Natural killer cell (primary cell): ENCODE data around the gene HPF1. TPM values are rescaled to one million over a fixed set of nuclear protein-coding genes. Genes with fewer than 3 reads are reported as not detected.
"Not testable (repeated sequence)": the region's sequence is repeated elsewhere in the genome, so short reads cannot be mapped to it uniquely, and the experiment has no call there.

ENCODE experiments used
- ATAC-seq, 3 donors: fragments of 150-1000 bp in 2 of 3; fragments of 200-7000 bp in 1 of 3; cut with Tn5 transposase; 1 replicate in 1 of 3; 2 replicates in 2 of 3; pipeline ENCODE4 v1.10.0; 2021; ENCODE audit warnings: mild to moderate bottlenecking in 2 of 3, moderate library complexity in 2 of 3
- DNase-seq, 2 donors: peaks; one replicate each; pipeline versions ENCODE4 v3.0.0 to v3.0.0-alpha.2; 2013 to 2021; ENCODE audit warnings: mixed read lengths in 1 of 2
- H3K27ac ChIP-seq: one replicate; pipeline ENCODE4 v1.5.1; 2013; ENCODE audit warnings: mild to moderate bottlenecking, low read length
- H3K27me3 ChIP-seq: one replicate; pipeline ENCODE4 v1.6.1; 2013; ENCODE audit warnings: low read length; ENCODE audit not compliant: control insufficient read depth, insufficient read depth
- H3K36me3 ChIP-seq: one replicate; pipeline ENCODE4 v1.6.1; 2013; ENCODE audit warnings: low read length; ENCODE audit not compliant: control insufficient read depth, insufficient read depth
- H3K4me1 ChIP-seq: one replicate; pipeline ENCODE4 v1.6.1; 2013; ENCODE audit warnings: low read length; ENCODE audit not compliant: control insufficient read depth, insufficient read depth
- H3K4me3 ChIP-seq: one replicate; pipeline ENCODE4 v1.5.1; 2013; ENCODE audit warnings: low read length
- H3K9me3 ChIP-seq: one replicate; pipeline ENCODE4 v1.6.1; 2013; ENCODE audit warnings: low read length; ENCODE audit not compliant: control insufficient read depth, insufficient read depth
- H3K27ac Mint-ChIP-seq, 2 donors: one replicate each; pipeline ENCODE4 v1.8.0; 2022; ENCODE audit warnings: mild to moderate bottlenecking in 2 of 2, mixed read lengths in 2 of 2, moderate library complexity in 1 of 2
- H3K27me3 Mint-ChIP-seq, 2 donors: one replicate each; pipeline ENCODE4 v1.8.0; 2022; ENCODE audit warnings: low read depth in 2 of 2, mixed read lengths in 2 of 2
- H3K36me3 Mint-ChIP-seq: one replicate; pipeline ENCODE4 v1.8.0; 2022; ENCODE audit warnings: mixed read lengths
- H3K4me1 Mint-ChIP-seq, 2 donors: one replicate each; pipeline ENCODE4 v1.8.0; 2022; ENCODE audit warnings: mixed read lengths in 2 of 2
- H3K4me3 Mint-ChIP-seq: one replicate; pipeline ENCODE4 v1.8.0; 2022; ENCODE audit warnings: mild to moderate bottlenecking, moderate library complexity, mixed read lengths
- H3K9me3 Mint-ChIP-seq, 2 donors: one replicate each; pipeline ENCODE4 v1.8.0; 2022; ENCODE audit warnings: mixed read lengths in 2 of 2
- CTCF ChIP-seq: fragments of 200-600 bp; IDR thresholded peaks from one replicate; pipeline ENCODE4 v1.8.0; 2022; ENCODE audit warnings: antibody characterized with exemption
- WGBS: methylation state at CpG from one replicate; pipeline ENCODE4 v1.1.7; 2013; ENCODE audit warnings: missing lambda C conversion rate; ENCODE audit not compliant: insufficient coverage; 5-methylcytosine and 5-hydroxymethylcytosine counted together
- intact Hi-C: fragments of 100-400 bp; cut with micrococcal nuclease; formaldehyde crosslinking; loops from one replicate; pipeline ENCODE4 v1.14.2; 2022
- total RNA-seq, 4 donors: library from RNA; stranded (reverse); fragments of 120-200 nt in 1 of 4; gene quantifications; one replicate each; pipeline versions ENCODE4 v1.2.3 to v1.2.4, GENCODE V29; 2013 to 2022

HPF1 gene
- 10 to 100 TPM; 12.9 to 16.1 (median 14.6) TPM for total RNA-seq
- 19.5 TPM for total RNA-seq (2013)

GRCh38 chr4:169757575-169758184, at the start of gene HPF1:
Gene HPF1, minus strand, starts transcription at chr4:169757944. Its CDS starts 67 bp downstream, at chr4:169757877.
- Histone ChIP-seq H3K36me3 (peaks cover 2% of the 10 kb centered on the region), H3K4me1 (peaks cover 16% of the 10 kb centered on the region), H3K27ac (peak within 1 kb of the TSS; percentile 22), H3K4me3 (peak within 1 kb of the TSS; percentile 91), H3K9me3 (no peaks in the 10 kb centered on the region), H3K27me3 (no peaks in the 10 kb centered on the region)
- ATAC-seq (peak; percentile 96), DNase-seq (peak; percentile 92 to 98)
- peak within 1 kb of the TSS; percentile 17 to 81 for H3K27ac Mint-ChIP-seq
- no peaks in the 10 kb centered on the region for H3K27me3 Mint-ChIP-seq
- H3K9me3 Mint-ChIP-seq, result no peaks in the 10 kb centered on the region
- TF ChIP-seq CTCF, result no peak
- no peaks in the 10 kb centered on the region for H3K36me3 Mint-ChIP-seq
- under 1% methylated on average over 46 of the region's 46 CpGs for WGBS
- peaks cover 36 to 38% of the 10 kb centered on the region in 2 donors for H3K4me1 Mint-ChIP-seq
- peak within 1 kb of the TSS; percentile 87 for H3K4me3 Mint-ChIP-seq
- intact Hi-C loops, result loop anchor here (2.0 to 10.0 kb wide), 2 partner anchors 145 to 743 kb away; partner anchors contain the start of genes CBR4 and NEK1

GRCh38 chr4:169806770-169807169, 49.0 kb upstream of the HPF1 start:
- H3K27me3 ChIP-seq, ATAC-seq, DNase-seq, H3K9me3 Mint-ChIP-seq, H3K36me3 Mint-ChIP-seq, H3K4me3 ChIP-seq, H3K36me3 ChIP-seq, intact Hi-C loops, H3K27ac ChIP-seq, H3K4me1 ChIP-seq, H3K9me3 ChIP-seq, H3K27ac Mint-ChIP-seq, H3K4me3 Mint-ChIP-seq, H3K4me1 Mint-ChIP-seq: not testable (repeated sequence)
- peaks cover 6 to 14% of the 10 kb centered on the region in 2 donors for H3K27me3 Mint-ChIP-seq
- 81% methylated on average over 2 of the region's 3 CpGs for WGBS

- peaks cover 3 to 31% of the 10 kb centered on the region in 2 donors for H3K27me3 Mint-ChIP-seq
- no peaks in the 10 kb centered on the region for H3K9me3 Mint-ChIP-seq
- H3K36me3 Mint-ChIP-seq, result no peaks in the 10 kb centered on the region
- H3K4me1 ChIP-seq, result no peaks in the 10 kb centered on the region
- no peak overlapping the region for H3K27ac Mint-ChIP-seq
- no peak for TF ChIP-seq CTCF
- no peaks in the 10 kb centered on the region for H3K36me3 ChIP-seq
- DNase-seq (no peak), ATAC-seq (no peak)
- no peaks in the 10 kb centered on the region for H3K27me3 ChIP-seq
- WGBS, result 46% methylated on average over 7 of the region's 7 CpGs
- no peaks in the 10 kb centered on the region for H3K4me1 Mint-ChIP-seq
- H3K4me3 Mint-ChIP-seq, result no peak overlapping the region
- intact Hi-C loops, result no loop called here
- no peak overlapping the region for H3K4me3 ChIP-seq
- H3K27ac ChIP-seq, result no peak overlapping the region
- H3K9me3 ChIP-seq, result no peaks in the 10 kb centered on the region
Measured at GRCh38 chr4:169803413-169803812, 45.7 kb upstream of the HPF1 start.

- no peaks in the 10 kb centered on the region for H3K36me3 ChIP-seq
- WGBS, result no CpG with 5 or more reads among the region's 1 CpG
- Mint-ChIP-seq H3K27me3 (peaks cover 3 to 33% of the 10 kb centered on the region in 2 donors), H3K4me1 (no peaks in the 10 kb centered on the region), H3K4me3 (no peak overlapping the region), H3K36me3 (no peaks in the 10 kb centered on the region), H3K27ac (no peak overlapping the region), H3K9me3 (no peaks in the 10 kb centered on the region)
- no peak overlapping the region for H3K27ac ChIP-seq
- ATAC-seq (no peak), DNase-seq (no peak)
- no peak overlapping the region for H3K4me3 ChIP-seq
- no peak for TF ChIP-seq CTCF
- H3K4me1 ChIP-seq, result no peaks in the 10 kb centered on the region
- no peaks in the 10 kb centered on the region for H3K9me3 ChIP-seq
- H3K27me3 ChIP-seq, result no peaks in the 10 kb centered on the region
- intact Hi-C loops, result no loop called here
Measured at GRCh38 chr4:169802873-169803272, 45.1 kb upstream of the HPF1 start.
